ENCODE data around the gene DOK7.

Gene DOK7

DNA sequence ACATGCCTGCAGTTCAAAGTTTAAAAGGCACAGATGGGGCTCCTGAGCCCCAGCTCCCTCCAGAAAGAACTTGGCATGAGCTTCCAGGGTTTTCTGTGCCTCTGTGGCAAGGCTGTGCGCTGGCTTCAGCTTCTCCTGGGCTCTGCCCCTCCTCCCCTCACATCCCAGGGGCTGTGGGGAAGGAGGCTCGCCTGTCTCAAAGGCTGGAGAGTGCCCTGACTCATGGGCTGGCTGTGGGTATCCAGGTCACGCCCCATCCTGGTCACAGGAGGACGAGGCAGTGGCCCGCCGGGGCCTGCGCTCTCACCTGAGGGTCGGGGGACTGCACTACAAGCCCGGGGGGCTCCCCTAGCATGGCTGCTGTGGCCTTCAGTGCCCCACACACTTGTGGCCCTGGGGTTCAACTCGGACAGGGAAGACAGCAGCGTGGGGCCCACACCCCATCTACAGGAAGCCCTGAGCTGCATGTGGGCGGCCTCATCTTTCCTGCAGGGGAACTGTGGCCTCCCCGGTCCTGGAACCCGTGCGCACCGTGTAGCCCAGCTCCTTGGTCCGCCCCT, 51.2 kb downstream of the DOK7 start:
- TF ChIP-seq EZH2phosphoT487 (IDR thresholded peaks at IDR 0.05; ENCODE audit: low read length) = no peak
- TF ChIP-seq, protein P1, sequence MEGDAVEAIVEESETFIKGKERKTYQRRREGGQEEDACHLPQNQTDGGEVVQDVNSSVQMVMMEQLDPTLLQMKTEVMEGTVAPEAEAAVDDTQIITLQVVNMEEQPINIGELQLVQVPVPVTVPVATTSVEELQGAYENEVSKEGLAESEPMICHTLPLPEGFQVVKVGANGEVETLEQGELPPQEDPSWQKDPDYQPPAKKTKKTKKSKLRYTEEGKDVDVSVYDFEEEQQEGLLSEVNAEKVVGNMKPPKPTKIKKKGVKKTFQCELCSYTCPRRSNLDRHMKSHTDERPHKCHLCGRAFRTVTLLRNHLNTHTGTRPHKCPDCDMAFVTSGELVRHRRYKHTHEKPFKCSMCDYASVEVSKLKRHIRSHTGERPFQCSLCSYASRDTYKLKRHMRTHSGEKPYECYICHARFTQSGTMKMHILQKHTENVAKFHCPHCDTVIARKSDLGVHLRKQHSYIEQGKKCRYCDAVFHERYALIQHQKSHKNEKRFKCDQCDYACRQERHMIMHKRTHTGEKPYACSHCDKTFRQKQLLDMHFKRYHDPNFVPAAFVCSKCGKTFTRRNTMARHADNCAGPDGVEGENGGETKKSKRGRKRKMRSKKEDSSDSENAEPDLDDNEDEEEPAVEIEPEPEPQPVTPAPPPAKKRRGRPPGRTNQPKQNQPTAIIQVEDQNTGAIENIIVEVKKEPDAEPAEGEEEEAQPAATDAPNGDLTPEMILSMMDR (IDR thresholded peaks at IDR 0.05; ENCODE audit: low read length) = no peak
- TF ChIP-seq EZH2 (optimal IDR thresholded peaks at IDR 0.05; ENCODE audit: low read depth, low read length) = no peak
- no peaks in the 10 kb centered on the region for H3K9me2 ChIP-seq (replicated peaks; ENCODE audit: insufficient read depth, low read length)
- H4K20me1 ChIP-seq (ENCODE audit: insufficient read depth, low read length) = no peaks in the 10 kb centered on the region
- no peak for DNase-seq
- no peaks in the 10 kb centered on the region for H3F3A ChIP-seq (ENCODE audit: insufficient read depth, low read length)
- H3K4me1 ChIP-seq (ENCODE audit: low read length) = no peaks in the 10 kb centered on the region
- H3K9ac ChIP-seq (ENCODE audit: low read length) = no peak overlapping the region
- H3K4me2 ChIP-seq (ENCODE audit: low read depth, low read length) = no peak overlapping the region
- no peaks in the 10 kb centered on the region for H3K79me2 ChIP-seq (ENCODE audit: low read length)
- H3K27ac ChIP-seq (ENCODE audit: low read length) = no peak overlapping the region
- H3K27me3 ChIP-seq (replicated peaks; ENCODE audit: insufficient read depth, low read length) = no peaks in the 10 kb centered on the region
- H2AFZ ChIP-seq (ENCODE audit: low read length) = no peak overlapping the region
- no peaks in the 10 kb centered on the region for H3K36me3 ChIP-seq (replicated peaks; ENCODE audit: insufficient read depth, low read length)
- no peaks in the 10 kb centered on the region for H3K9me3 ChIP-seq (replicated peaks; ENCODE audit: insufficient read depth, low read length)
- H3K4me3 ChIP-seq (ENCODE audit: low read length) = no peak overlapping the region

DNA sequence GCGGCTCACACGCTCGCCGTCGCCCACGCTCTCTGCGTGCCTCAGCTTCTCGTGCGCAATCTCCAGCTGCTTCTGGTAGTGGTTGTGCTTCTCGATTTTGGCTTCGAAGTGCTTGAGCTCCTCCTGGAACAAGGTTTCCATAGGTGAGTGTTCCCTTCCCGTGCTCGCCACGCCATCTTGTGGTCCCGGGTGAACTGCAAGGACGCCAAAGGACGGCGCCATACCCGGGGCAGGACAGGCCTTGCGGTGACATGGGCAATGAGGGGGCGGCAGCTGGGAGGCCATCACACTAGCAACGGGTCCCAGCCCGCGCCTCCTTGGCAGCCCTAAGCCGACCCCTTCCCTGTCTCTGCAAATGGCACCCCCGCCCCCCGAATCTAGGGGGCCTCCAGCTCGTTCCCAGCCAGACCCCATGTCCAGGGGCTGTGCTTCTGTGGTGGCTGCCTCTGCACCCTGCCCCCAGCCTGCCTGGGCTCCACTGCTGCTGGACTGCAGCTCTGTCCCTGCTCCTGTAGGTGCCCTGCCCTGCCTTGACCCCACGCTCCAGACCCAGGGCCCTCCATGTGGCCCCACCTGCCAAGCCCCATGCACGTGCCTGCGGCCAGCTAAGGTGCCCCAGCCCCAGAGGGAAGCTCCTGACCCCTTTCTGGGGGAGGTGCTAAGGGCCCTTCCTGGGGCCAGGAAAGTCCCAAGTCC, 51.8 kb downstream of the DOK7 start:
- no peak overlapping the region for H3K9ac ChIP-seq (ENCODE audit: low read length)
- H3K4me2 ChIP-seq (ENCODE audit: low read depth, low read length) = no peak overlapping the region
- no peak overlapping the region for H3K27ac ChIP-seq (ENCODE audit: low read length)

DNA sequence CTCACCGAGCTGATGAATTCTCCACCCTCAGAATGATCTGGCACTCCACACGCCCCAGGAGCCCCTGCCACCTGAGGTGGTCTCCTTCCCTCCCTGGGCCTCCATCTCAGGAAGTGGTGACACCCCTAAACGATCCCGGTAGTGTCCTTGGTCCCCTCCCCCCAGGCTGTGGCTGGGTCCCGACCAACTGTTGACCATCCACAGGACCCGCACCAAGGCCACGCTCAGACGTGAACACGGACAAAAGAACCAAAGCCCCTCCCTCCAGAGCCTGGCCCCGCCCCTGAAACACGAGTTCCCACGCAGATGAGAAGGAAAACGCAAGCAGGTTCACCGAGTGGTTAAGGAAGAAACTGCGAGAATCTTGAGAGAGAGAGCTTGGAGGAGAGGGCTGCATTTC, 52.5 kb downstream of the DOK7 start:
- H3K9me2 ChIP-seq (replicated peaks; ENCODE audit: insufficient read depth, low read length) = no peaks in the 10 kb centered on the region
- no peaks in the 10 kb centered on the region for H3K27me3 ChIP-seq (replicated peaks; ENCODE audit: insufficient read depth, low read length)
- no peaks in the 10 kb centered on the region for H3K4me1 ChIP-seq (ENCODE audit: low read length)
- H3K9ac ChIP-seq (ENCODE audit: low read length) = no peak overlapping the region
- H3K9me3 ChIP-seq (replicated peaks; ENCODE audit: insufficient read depth, low read length) = no peaks in the 10 kb centered on the region
- H4K20me1 ChIP-seq (ENCODE audit: insufficient read depth, low read length) = no peaks in the 10 kb centered on the region
- TF ChIP-seq, protein P1 (IDR thresholded peaks at IDR 0.05; ENCODE audit: low read length) = no peak
- TF ChIP-seq EZH2 (optimal IDR thresholded peaks at IDR 0.05; ENCODE audit: low read depth, low read length) (no peak), EZH2phosphoT487 (IDR thresholded peaks at IDR 0.05; ENCODE audit: low read length) (no peak)
- no peaks in the 10 kb centered on the region for H3F3A ChIP-seq (ENCODE audit: insufficient read depth, low read length)
- no peaks in the 10 kb centered on the region; the same call in 1 of the 2 replicates for H3K36me3 ChIP-seq (replicated peaks; ENCODE audit: insufficient read depth, low read length)
- no peaks in the 10 kb centered on the region for H3K79me2 ChIP-seq (ENCODE audit: low read length)
- H3K4me3 ChIP-seq (ENCODE audit: low read length) = no peak overlapping the region
- no peak overlapping the region for H3K4me2 ChIP-seq (ENCODE audit: low read depth, low read length)
- no peak for DNase-seq
- no peak overlapping the region for H2AFZ ChIP-seq (ENCODE audit: low read length)
- no peak overlapping the region for H3K27ac ChIP-seq (ENCODE audit: low read length)

More for the DNA sequence above, 51.8 kb downstream of the DOK7 start:
- Histone ChIP-seq H3K36me3 (replicated peaks; ENCODE audit: insufficient read depth, low read length) (no peaks in the 10 kb centered on the region; the same call in 1 of the 2 replicates), H4K20me1 (ENCODE audit: insufficient read depth, low read length) (no peaks in the 10 kb centered on the region), H3K9me2 (replicated peaks; ENCODE audit: insufficient read depth, low read length) (no peaks in the 10 kb centered on the region), H3K9me3 (replicated peaks; ENCODE audit: insufficient read depth, low read length) (no peaks in the 10 kb centered on the region), H3K4me1 (ENCODE audit: low read length) (no peaks in the 10 kb centered on the region), H3K4me3 (ENCODE audit: low read length) (no peak overlapping the region), H3K79me2 (ENCODE audit: low read length) (no peaks in the 10 kb centered on the region), H3K27me3 (replicated peaks; ENCODE audit: insufficient read depth, low read length) (no peaks in the 10 kb centered on the region), H3F3A (ENCODE audit: insufficient read depth, low read length) (no peaks in the 10 kb centered on the region), H2AFZ (ENCODE audit: low read length) (no peak overlapping the region)
- DNase-seq = no peak
- TF ChIP-seq, protein P1 (IDR thresholded peaks at IDR 0.05; ENCODE audit: low read length) = no peak
- TF ChIP-seq EZH2phosphoT487 (IDR thresholded peaks at IDR 0.05; ENCODE audit: low read length) (no peak), EZH2 (optimal IDR thresholded peaks at IDR 0.05; ENCODE audit: low read depth, low read length) (no peak)

All from MM.1S (cell line).